Measurements from ENCODE around the gene ARV1.

GRCh38 chr1:231032963-231033362, 54.1 kb downstream of the ARV1 start:
- TF ChIP-seq POLR2A (IDR thresholded peaks at IDR 0.05): no peak
- no peak for TF ChIP-seq CTCF (IDR thresholded peaks at IDR 0.05)
